SU-DHL-6 (cell line): ENCODE measurements around the gene LIFR.

Source experiments
- H2AFZ ChIP-seq: fragments of 200-600 bp; sonication (generic); 2 replicates; pipeline ENCODE4 v1.6.1; 2014; ENCODE audit warnings: low read depth, mild to moderate bottlenecking, moderate library complexity, mixed read lengths, antibody characterized with exemption, low read length; ENCODE audit not compliant: severe bottlenecking
- H3F3A ChIP-seq: fragments of 200-600 bp; shearing (Covaris generic); 2 replicates; pipeline ENCODE4 v1.6.0; 2016; ENCODE audit warnings: antibody characterized with exemption, mild to moderate bottlenecking; ENCODE audit not compliant: insufficient read depth
- H3K27ac ChIP-seq: fragments of 200-600 bp; sonication (generic); 2 replicates; pipeline ENCODE4 v1.5.1; 2016; ENCODE audit warnings: low read depth, mild to moderate bottlenecking, low read length, moderate library complexity, mixed read lengths
- H3K27me3 ChIP-seq: fragments of 200-600 bp; sonication (generic), shearing (Covaris generic); 2 replicates; pipeline ENCODE4 v1.6.0; 2014; ENCODE audit warnings: mild to moderate bottlenecking, low read length
- H3K36me3 ChIP-seq: fragments of 200-600 bp; sonication (generic); 2 replicates; pipeline ENCODE4 v1.6.1; 2014; ENCODE audit warnings: mild to moderate bottlenecking, low read length, mixed read lengths
- H3K4me2 ChIP-seq: fragments of 300-600, 200-600 bp; shearing (Covaris generic), sonication (generic); 2 replicates; pipeline ENCODE4 v1.6.0; 2014; ENCODE audit warnings: low read length, low read depth, mild to moderate bottlenecking; ENCODE audit not compliant: poor library complexity, severe bottlenecking
- H3K4me3 ChIP-seq: fragments of 200-600 bp; sonication (generic); 2 replicates; pipeline ENCODE4 v1.5.1; 2014; ENCODE audit warnings: antibody characterized with exemption, low read length, mild to moderate bottlenecking, mixed read lengths; ENCODE audit not compliant: insufficient read depth, poor library complexity, severe bottlenecking
- H3K79me2 ChIP-seq: fragments of 200-600 bp; sonication (generic); 2 replicates; pipeline ENCODE4 v1.6.1; 2014; ENCODE audit warnings: mild to moderate bottlenecking, low read length, moderate library complexity; ENCODE audit not compliant: insufficient read depth
- H3K9ac ChIP-seq: fragments of 200-600 bp; sonication (generic); 2 replicates; pipeline ENCODE4 v1.7.0; 2014; ENCODE audit warnings: mild to moderate bottlenecking, low read length
- H3K9me2 ChIP-seq: fragments of 200-600 bp; sonication (generic); replicated peaks from 2 replicates; pipeline ENCODE4 v1.6.1; 2014; ENCODE audit warnings: low read length; ENCODE audit not compliant: insufficient read depth
- H3K9me3 ChIP-seq: fragments of 200-600 bp; sonication (generic); 2 replicates; pipeline ENCODE4 v1.6.1; 2014; ENCODE audit warnings: low read length, mixed read lengths; ENCODE audit not compliant: insufficient read depth
- H4K20me1 ChIP-seq: fragments of 200-600 bp; sonication (generic); 2 replicates; pipeline ENCODE4 v1.6.1; 2014; ENCODE audit warnings: low read depth, mild to moderate bottlenecking, antibody characterized with exemption, low read length, moderate library complexity, mixed read lengths
- CTCF ChIP-seq: fragments of 200-600 bp; sonication (generic); IDR thresholded peaks from one replicate; pipeline ENCODE4 v1.5.1; 2017; ENCODE audit warnings: antibody characterized with exemption, mild to moderate bottlenecking, low read length, moderate library complexity; ENCODE audit not compliant: insufficient read depth, poor library complexity, severe bottlenecking
- EZH2phosphoT487 ChIP-seq: fragments of 200-600 bp; sonication (generic), shearing (Covaris generic); conservative IDR thresholded peaks from 2 replicates; pipeline ENCODE4 v1.6.1; 2018; ENCODE audit warnings: mild to moderate bottlenecking, antibody characterized with exemption, low read length, moderate library complexity, mixed read lengths

Gene LIFR

GRCh38 chr5:38515092-38515491 is 41.4 kb downstream of the LIFR start:
- H3K9ac ChIP-seq: no peak overlapping the region
- H3K27me3 ChIP-seq: no peaks in the 10 kb centered on the region
- H3K79me2 ChIP-seq: no peaks in the 10 kb centered on the region
- H3K4me2 ChIP-seq: no peak overlapping the region
- no peak overlapping the region for H3K4me3 ChIP-seq
- H4K20me1 ChIP-seq: no peaks in the 10 kb centered on the region
- no peaks in the 10 kb centered on the region for H3K9me3 ChIP-seq
- H3K9me2 ChIP-seq: no peaks in the 10 kb centered on the region
- H3K27ac ChIP-seq: no peak overlapping the region
- H2AFZ ChIP-seq: no peak overlapping the region
- no peak for TF ChIP-seq EZH2phosphoT487
- H3K36me3 ChIP-seq: no peaks in the 10 kb centered on the region
- H3F3A ChIP-seq: no peaks in the 10 kb centered on the region

- H3K9me2 ChIP-seq: no peaks in the 10 kb centered on the region
- H2AFZ ChIP-seq: no peak overlapping the region
- no peak overlapping the region for H3K9ac ChIP-seq
- 0 out of 2 replicates have a peak, but pooled peaks cover 3% of the 10 kb centered on the region for H3K27me3 ChIP-seq
- no peaks in the 10 kb centered on the region for H4K20me1 ChIP-seq
- H3K4me2 ChIP-seq: no peak overlapping the region
- no peaks in the 10 kb centered on the region for H3F3A ChIP-seq
- no peaks in the 10 kb centered on the region for H3K36me3 ChIP-seq
- H3K27ac ChIP-seq: no peak overlapping the region
- TF ChIP-seq EZH2phosphoT487 (no peak), CTCF (no peak)
- no peaks in the 10 kb centered on the region for H3K79me2 ChIP-seq
- no peak overlapping the region for H3K4me3 ChIP-seq
- H3K9me3 ChIP-seq: no peaks in the 10 kb centered on the region
Observed at GRCh38 chr5:38509185-38509584, 47.3 kb downstream of the LIFR start.

- no peak overlapping the region for H3K27ac ChIP-seq
- no peak overlapping the region for H3K4me2 ChIP-seq
- no peaks in the 10 kb centered on the region for H4K20me1 ChIP-seq
- no peak for TF ChIP-seq CTCF
- no peak for TF ChIP-seq EZH2phosphoT487
- no peak overlapping the region for H3K9ac ChIP-seq
- no peaks in the 10 kb centered on the region for H3K79me2 ChIP-seq
- no peak overlapping the region for H2AFZ ChIP-seq
- no peaks in the 10 kb centered on the region for H3K36me3 ChIP-seq
- no peaks in the 10 kb centered on the region for H3K9me3 ChIP-seq
- 0 out of 2 replicates have a peak, but pooled peaks cover 3% of the 10 kb centered on the region for H3K27me3 ChIP-seq
- no peak overlapping the region for H3K4me3 ChIP-seq
- H3K9me2 ChIP-seq: no peaks in the 10 kb centered on the region
- no peaks in the 10 kb centered on the region for H3F3A ChIP-seq
Observed at GRCh38 chr5:38506302-38506701, 50.1 kb downstream of the LIFR start.

GRCh38 chr5:38500573-38501260 is 55.7 kb downstream of the LIFR start:
- no peaks in the 10 kb centered on the region for H3K36me3 ChIP-seq
- H3K27me3 ChIP-seq: no peaks in the 10 kb centered on the region
- TF ChIP-seq CTCF (no peak), EZH2phosphoT487 (no peak)
- H3F3A ChIP-seq: no peaks in the 10 kb centered on the region
- no peak overlapping the region for H3K9ac ChIP-seq
- H3K9me2 ChIP-seq: no peaks in the 10 kb centered on the region
- no peak overlapping the region for H3K27ac ChIP-seq
- no peaks in the 10 kb centered on the region for H4K20me1 ChIP-seq
- H2AFZ ChIP-seq: no peak overlapping the region
- H3K4me2 ChIP-seq: no peak overlapping the region
- H3K79me2 ChIP-seq: no peaks in the 10 kb centered on the region
- H3K4me3 ChIP-seq: no peak overlapping the region
- H3K9me3 ChIP-seq: no peaks in the 10 kb centered on the region
